Activated naive CD4-positive, alpha-beta T cell treated with anti-CD3 and anti-CD28 coated beads for 36 hours (primary cell): ENCODE results near the gene VPS35. TPM values are rescaled to one million over a fixed set of nuclear protein-coding genes. Genes with fewer than 3 reads are reported as not detected.
"Not testable (repeated sequence)": the region's sequence is repeated elsewhere in the genome, so short reads cannot be mapped to it uniquely, and the experiment has no call there.

Experiments
- CTCF ChIA-PET: fragments of 350-600 bp; sonication (Branson Sonifier 250); formaldehyde crosslinking; loops from one replicate; lab custom pipeline; 2021; ENCODE audit warnings: antibody characterized with exemption; lab: Charles Lee
- DNase-seq: peaks from one replicate; pipeline ENCODE4 v3.0.0-alpha.2; 2020
- H3K27ac Mint-ChIP-seq: one replicate; pipeline ENCODE4 v1.8.0; 2021; ENCODE audit warnings: mild to moderate bottlenecking, mixed read lengths
- H3K27me3 Mint-ChIP-seq: one replicate; pipeline ENCODE4 v1.8.0; 2021; ENCODE audit warnings: low read depth, mixed read lengths
- H3K36me3 Mint-ChIP-seq: one replicate; pipeline ENCODE4 v1.8.0; 2021; ENCODE audit warnings: low read depth, mixed read lengths
- H3K4me1 Mint-ChIP-seq: one replicate; pipeline ENCODE4 v1.8.0; 2021; ENCODE audit warnings: low read depth, mixed read lengths
- H3K4me3 Mint-ChIP-seq: one replicate; pipeline ENCODE4 v1.8.0; 2021; ENCODE audit warnings: mild to moderate bottlenecking, moderate library complexity, mixed read lengths
- H3K9me3 Mint-ChIP-seq: one replicate; pipeline ENCODE4 v1.8.0; 2021; ENCODE audit warnings: mixed read lengths
- intact Hi-C: fragments of 100-400 bp; cut with micrococcal nuclease; formaldehyde crosslinking; loops from one replicate; pipeline ENCODE4 v1.15.1; 2023
- total RNA-seq, 2 experiments: library from RNA; stranded (reverse); gene quantifications; one replicate each; pipeline ENCODE4 v1.2.3, GENCODE V29; 2021

VPS35 gene
- total RNA-seq, 2 experiments from 2014 or later: 83.2 to 93.0 TPM

GRCh38 chr16:46638947-46639925 lies 49.7 kb downstream of the VPS35 start:
- Mint-ChIP-seq H3K9me3 (peaks cover 9% of the 10 kb centered on the region), H3K36me3 (peaks cover 21% of the 10 kb centered on the region), H3K4me3 (no peak overlapping the region), H3K27me3 (no peaks in the 10 kb centered on the region), H3K4me1 (no peaks in the 10 kb centered on the region), H3K27ac (no peak overlapping the region)
- intact Hi-C loops: no loop called here
- DNase-seq: no peak
- CTCF ChIA-PET: no interaction called here

GRCh38 chr16:46632778-46633733 lies 55.9 kb downstream of the VPS35 start:
- H3K9me3 Mint-ChIP-seq: no peaks in the 10 kb centered on the region
- no peak for DNase-seq
- H3K27ac Mint-ChIP-seq: no peak overlapping the region
- intact Hi-C loops: no loop called here
- CTCF ChIA-PET: interaction anchor here (0.8 kb wide), 1 partner anchor 12 kb away, joined by 3 read pairs; the partner anchor contains the start of gene SHCBP1
- no peak overlapping the region for H3K4me3 Mint-ChIP-seq
- H3K4me1 Mint-ChIP-seq: no peaks in the 10 kb centered on the region
- no peaks in the 10 kb centered on the region for H3K36me3 Mint-ChIP-seq
- H3K27me3 Mint-ChIP-seq: no peaks in the 10 kb centered on the region

GRCh38 chr16:46629331-46630219 lies 59.4 kb downstream of the VPS35 start:
- Mint-ChIP-seq H3K27ac (no peak overlapping the region), H3K4me3 (no peak overlapping the region), H3K36me3 (no peaks in the 10 kb centered on the region), H3K9me3 (no peaks in the 10 kb centered on the region), H3K27me3 (no peaks in the 10 kb centered on the region), H3K4me1 (no peaks in the 10 kb centered on the region)
- no peak for DNase-seq
- intact Hi-C loops: no loop called here
- CTCF ChIA-PET: interaction anchor here (0.6 to 1.0 kb wide), 3 partner anchors 79 to 374 kb away, joined by 3 read pairs; no protein-coding TSS in a partner anchor

- H3K9me3 Mint-ChIP-seq: no peaks in the 10 kb centered on the region
- DNase-seq: no peak
- no peaks in the 10 kb centered on the region for H3K36me3 Mint-ChIP-seq
- H3K27ac Mint-ChIP-seq: no peak overlapping the region
- no peaks in the 10 kb centered on the region for H3K27me3 Mint-ChIP-seq
- CTCF ChIA-PET: interaction anchor here (1.4 kb wide), 1 partner anchor 46 kb away, joined by 3 read pairs; no protein-coding TSS in a partner anchor
- intact Hi-C loops: no loop called here
- no peak overlapping the region for H3K4me3 Mint-ChIP-seq
- H3K4me1 Mint-ChIP-seq: no peaks in the 10 kb centered on the region
Measured at GRCh38 chr16:46627746-46628145, 61.2 kb downstream of the VPS35 start.

- H3K27ac Mint-ChIP-seq, intact Hi-C loops, H3K4me1 Mint-ChIP-seq, DNase-seq, H3K9me3 Mint-ChIP-seq, H3K27me3 Mint-ChIP-seq, H3K4me3 Mint-ChIP-seq, H3K36me3 Mint-ChIP-seq: not testable (repeated sequence)
- CTCF ChIA-PET: interaction anchor here (1.4 kb wide), 1 partner anchor 47 kb away, joined by 3 read pairs; no protein-coding TSS in a partner anchor
Measured at GRCh38 chr16:46626681-46627080, 62.3 kb downstream of the VPS35 start.

- peaks cover 11% of the 10 kb centered on the region for H3K4me1 Mint-ChIP-seq
- H3K27ac Mint-ChIP-seq, DNase-seq, H3K36me3 Mint-ChIP-seq, H3K4me3 Mint-ChIP-seq, CTCF ChIA-PET, H3K9me3 Mint-ChIP-seq, H3K27me3 Mint-ChIP-seq: not testable (repeated sequence)
- intact Hi-C loops: loop anchor here (5.0 kb wide), 1 partner anchor 347 kb away; the partner anchor contains the start of gene DNAJA2
Measured at GRCh38 chr16:46624862-46625261, 64.1 kb downstream of the VPS35 start.

GRCh38 chr16:46623707-46624106 lies 65.3 kb downstream of the VPS35 start:
- H3K36me3 Mint-ChIP-seq, H3K27ac Mint-ChIP-seq, H3K27me3 Mint-ChIP-seq, CTCF ChIA-PET, H3K9me3 Mint-ChIP-seq, H3K4me3 Mint-ChIP-seq, DNase-seq: not testable (repeated sequence)
- peaks cover 14% of the 10 kb centered on the region for H3K4me1 Mint-ChIP-seq
- intact Hi-C loops: loop anchor here (5.0 kb wide), 1 partner anchor 349 kb away; the partner anchor contains the start of gene DNAJA2

- H3K27me3 Mint-ChIP-seq, H3K4me3 Mint-ChIP-seq, H3K36me3 Mint-ChIP-seq, CTCF ChIA-PET, DNase-seq, H3K9me3 Mint-ChIP-seq, H3K27ac Mint-ChIP-seq: not testable (repeated sequence)
- H3K4me1 Mint-ChIP-seq: peaks cover 14% of the 10 kb centered on the region
- intact Hi-C loops: loop anchor here (5.0 kb wide), 1 partner anchor 349 kb away; the partner anchor contains the start of gene DNAJA2
Measured at GRCh38 chr16:46623246-46623645, 65.7 kb downstream of the VPS35 start.

GRCh38 chr16:46621934-46622676 lies 66.9 kb downstream of the VPS35 start:
- Mint-ChIP-seq H3K36me3 (peaks cover 9% of the 10 kb centered on the region), H3K27me3 (peaks cover 10% of the 10 kb centered on the region), H3K27ac (no peak overlapping the region), H3K4me1 (peaks cover 14% of the 10 kb centered on the region), H3K9me3 (no peaks in the 10 kb centered on the region), H3K4me3 (peak overlapping the region; percentile 94)
- intact Hi-C loops: loop anchor here (2.0 to 5.0 kb wide), 3 partner anchors 67 to 350 kb away; partner anchors contain the start of genes C16orf87, DNAJA2, ORC6 and VPS35
- no peak for DNase-seq
- CTCF ChIA-PET: interaction anchor here (1.2 kb wide), 1 partner anchor 60 kb away, joined by 3 read pairs; no protein-coding TSS in a partner anchor

GRCh38 chr16:46621006-46621933 lies 67.7 kb downstream of the VPS35 start, which contains the start of gene SHCBP1:
Gene SHCBP1, minus strand, starts transcription at chr16:46621379. Its CDS starts 20 bp downstream, at chr16:46621359.
- H3K36me3 Mint-ChIP-seq: peaks cover 16% of the 10 kb centered on the region
- CTCF ChIA-PET: interaction anchor here (0.7 to 1.3 kb wide), 5 partner anchors 11 to 666 kb away, joined by 3 read pairs; no protein-coding TSS in a partner anchor
- DNase-seq: peak; percentile 91
- intact Hi-C loops: loop anchor here (2.0 to 5.0 kb wide), 3 partner anchors 68 to 351 kb away; partner anchors contain the start of genes C16orf87, DNAJA2, ORC6 and VPS35
- H3K9me3 Mint-ChIP-seq: no peaks in the 10 kb centered on the region
- H3K4me3 Mint-ChIP-seq: peak within 1 kb of the TSS; percentile 94
- peaks cover 10% of the 10 kb centered on the region for H3K27me3 Mint-ChIP-seq
- H3K27ac Mint-ChIP-seq: peak within 1 kb of the TSS; percentile 70
- H3K4me1 Mint-ChIP-seq: peaks cover 14% of the 10 kb centered on the region
